22Rv1 (cell line): Measurements from ENCODE around the gene FAM117A.
A peak's percentile ranks its signal among the peaks of the same experiment; 100 is the strongest.

Source experiments
- ZFX ChIP-seq: fragments of 450-650 bp; IDR thresholded peaks from 2 replicates; pipeline ENCODE4 v1.6.1; 2017; ENCODE audit warnings: antibody characterized with exemption, borderline replicate concordance
- TF ChIP-seq, protein P1 (sequence below): fragments of 450-650 bp; IDR thresholded peaks from 2 replicates; pipeline ENCODE4 v1.5.1; 2017; ENCODE audit warnings: mild to moderate bottlenecking

DNA sequence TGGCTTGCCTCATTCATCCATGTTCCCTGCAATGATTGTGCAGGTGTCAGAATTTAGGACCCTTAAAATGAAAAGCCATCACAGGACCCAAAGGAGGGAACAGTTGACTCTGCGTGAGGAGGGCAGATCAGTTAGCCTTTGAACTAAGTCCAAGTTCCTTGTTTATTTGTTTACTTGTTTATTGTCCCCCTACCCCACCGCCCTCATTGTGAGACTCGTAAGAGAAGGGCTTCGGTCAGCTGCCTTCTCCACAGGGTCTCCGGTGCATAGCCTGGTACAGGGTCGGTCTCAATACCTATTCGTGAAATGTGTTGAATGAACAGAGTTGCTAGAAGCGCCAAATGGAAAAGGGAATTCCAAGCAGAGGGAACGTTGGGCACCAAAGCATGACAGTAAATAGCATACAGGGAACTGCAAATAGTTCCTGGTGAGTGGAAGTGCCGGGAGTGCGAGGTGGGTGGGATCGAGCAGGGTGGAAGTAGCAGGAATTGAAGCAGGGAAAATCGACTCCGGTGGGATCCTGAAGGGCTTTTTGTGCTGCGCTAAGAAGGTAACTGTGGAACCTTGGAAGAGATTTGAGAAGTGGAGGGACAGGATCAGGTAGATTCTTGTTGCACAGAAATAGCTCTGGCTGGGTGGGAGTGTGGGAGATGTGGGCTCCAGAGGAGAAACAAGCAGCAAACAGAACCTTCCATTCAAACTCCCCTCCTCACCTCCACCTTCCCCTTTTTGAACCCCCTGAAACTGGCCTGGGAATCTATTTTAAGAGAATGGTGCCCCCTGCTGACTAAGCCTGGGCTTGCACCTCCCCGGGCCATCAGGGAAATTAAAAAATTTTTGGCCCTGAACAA lies 68.9 kb downstream of the FAM117A start:
- TF ChIP-seq, protein P1, sequence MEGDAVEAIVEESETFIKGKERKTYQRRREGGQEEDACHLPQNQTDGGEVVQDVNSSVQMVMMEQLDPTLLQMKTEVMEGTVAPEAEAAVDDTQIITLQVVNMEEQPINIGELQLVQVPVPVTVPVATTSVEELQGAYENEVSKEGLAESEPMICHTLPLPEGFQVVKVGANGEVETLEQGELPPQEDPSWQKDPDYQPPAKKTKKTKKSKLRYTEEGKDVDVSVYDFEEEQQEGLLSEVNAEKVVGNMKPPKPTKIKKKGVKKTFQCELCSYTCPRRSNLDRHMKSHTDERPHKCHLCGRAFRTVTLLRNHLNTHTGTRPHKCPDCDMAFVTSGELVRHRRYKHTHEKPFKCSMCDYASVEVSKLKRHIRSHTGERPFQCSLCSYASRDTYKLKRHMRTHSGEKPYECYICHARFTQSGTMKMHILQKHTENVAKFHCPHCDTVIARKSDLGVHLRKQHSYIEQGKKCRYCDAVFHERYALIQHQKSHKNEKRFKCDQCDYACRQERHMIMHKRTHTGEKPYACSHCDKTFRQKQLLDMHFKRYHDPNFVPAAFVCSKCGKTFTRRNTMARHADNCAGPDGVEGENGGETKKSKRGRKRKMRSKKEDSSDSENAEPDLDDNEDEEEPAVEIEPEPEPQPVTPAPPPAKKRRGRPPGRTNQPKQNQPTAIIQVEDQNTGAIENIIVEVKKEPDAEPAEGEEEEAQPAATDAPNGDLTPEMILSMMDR: peak; percentile 87
- TF ChIP-seq ZFX: no peak
